Neuronal stem cell (in vitro differentiated cells): Measurements from ENCODE around the gene KREMEN1.

Source experiments
- DNase-seq: peaks from one replicate; pipeline ENCODE4 v3.0.0-alpha.2; 2013; ENCODE audit warnings: low spot score
- H2AFZ ChIP-seq: one replicate; pipeline ENCODE4 v1.6.1; 2013; ENCODE audit warnings: mild to moderate bottlenecking, low read length, inconsistent platforms
- H2AK5ac ChIP-seq: 2 replicates; pipeline ENCODE4 v1.6.1; 2013; ENCODE audit warnings: low read depth, mild to moderate bottlenecking, inconsistent platforms, low read length, moderate library complexity, mixed read lengths
- H2BK120ac ChIP-seq: 2 replicates; pipeline ENCODE4 v1.6.1; 2013; ENCODE audit warnings: low read depth, mild to moderate bottlenecking, inconsistent platforms, low read length, moderate library complexity, mixed read lengths
- H2BK12ac ChIP-seq: one replicate; pipeline ENCODE4 v1.6.1; 2013; ENCODE audit warnings: low read length, inconsistent platforms
- H2BK15ac ChIP-seq: 2 replicates; pipeline ENCODE4 v1.6.1; 2013; ENCODE audit warnings: mild to moderate bottlenecking, low read length, inconsistent platforms, mixed read lengths
- H2BK5ac ChIP-seq: one replicate; pipeline ENCODE4 v1.6.1; 2013; ENCODE audit warnings: inconsistent platforms, mild to moderate bottlenecking, low read length, moderate library complexity
- H3K14ac ChIP-seq: one replicate; pipeline ENCODE4 v1.6.1; 2013; ENCODE audit warnings: low read length, inconsistent platforms
- H3K18ac ChIP-seq: 2 replicates; pipeline ENCODE4 v1.6.1; 2013; ENCODE audit warnings: low read length, inconsistent platforms
- H3K23ac ChIP-seq: 2 replicates; pipeline ENCODE4 v1.6.1; 2013; ENCODE audit warnings: low read depth, mild to moderate bottlenecking, mixed read lengths, low read length, inconsistent platforms; ENCODE audit not compliant: poor library complexity
- H3K27ac ChIP-seq: replicated peaks from 3 replicates; pipeline ENCODE4 v1.5.1; 2013; ENCODE audit warnings: low read length, inconsistent platforms
- H3K27me3 ChIP-seq, 3 experiments: 2 replicates each; pipeline ENCODE4 v1.6.1; 2013; ENCODE audit warnings: low read length in 3 of 3, mild to moderate bottlenecking in 2 of 3, inconsistent platforms in 1 of 3, low read depth in 1 of 3, mixed read lengths in 1 of 3, moderate library complexity in 1 of 3; ENCODE audit not compliant: control insufficient read depth in 3 of 3, insufficient read depth in 3 of 3
- H3K36me3 ChIP-seq, 2 donors: replicated peaks in 1 of 2; 2 replicates each; pipeline ENCODE4 v1.6.1; 2013; ENCODE audit warnings: low read length in 2 of 2; ENCODE audit not compliant: control insufficient read depth in 2 of 2, insufficient read depth in 2 of 2
- H3K4ac ChIP-seq: 2 replicates; pipeline ENCODE4 v1.6.1; 2013; ENCODE audit warnings: inconsistent platforms, mild to moderate bottlenecking, low read length, moderate library complexity
- H3K4me1 ChIP-seq, 2 donors: 1 replicate in 1 of 2; 2 replicates in 1 of 2; pipeline ENCODE4 v1.6.1; 2013; ENCODE audit warnings: low read length in 2 of 2, low read depth in 1 of 2; ENCODE audit not compliant: control insufficient read depth in 2 of 2, insufficient read depth in 1 of 2
- H3K4me2 ChIP-seq: one replicate; pipeline ENCODE4 v1.6.1; 2013; ENCODE audit warnings: mild to moderate bottlenecking, low read length, inconsistent platforms; ENCODE audit not compliant: insufficient read depth, poor library complexity, severe bottlenecking
- H3K4me3 ChIP-seq, 2 donors: 2 replicates each; pipeline ENCODE4 v1.5.1; 2013; ENCODE audit warnings: low read length in 2 of 2, mild to moderate bottlenecking in 2 of 2, inconsistent platforms in 1 of 2, moderate library complexity in 1 of 2
- H3K79me1 ChIP-seq: one replicate; pipeline ENCODE4 v1.6.1; 2013; ENCODE audit warnings: low read depth, mild to moderate bottlenecking, inconsistent platforms, low read length, moderate library complexity
- H3K9ac ChIP-seq: one replicate; pipeline ENCODE4 v1.6.1; 2013; ENCODE audit warnings: mild to moderate bottlenecking, low read depth, low read length, inconsistent platforms; ENCODE audit not compliant: poor library complexity
- H3K9me3 ChIP-seq, 2 donors: replicated peaks in 1 of 2; 2 replicates each; pipeline versions ENCODE3 to v1.6.1; 2013; ENCODE audit warnings: low read length in 2 of 2, mild to moderate bottlenecking in 2 of 2, inconsistent platforms in 1 of 2, low read depth in 1 of 2, mixed read lengths in 1 of 2, moderate library complexity in 1 of 2; ENCODE audit not compliant: control insufficient read depth in 2 of 2, insufficient read depth in 1 of 2
- H4K8ac ChIP-seq: one replicate; pipeline ENCODE4 v1.6.1; 2013; ENCODE audit warnings: low read depth, mild to moderate bottlenecking, inconsistent platforms, low read length, moderate library complexity
- H4K91ac ChIP-seq: one replicate; pipeline ENCODE4 v1.6.1; 2013; ENCODE audit warnings: low read length, low read depth, mild to moderate bottlenecking, inconsistent platforms; ENCODE audit not compliant: poor library complexity
- WGBS, 2 donors: extraction: QIAGEN DNeasy Blood & Tissue Kit; methylation state at CpG; one replicate each; pipeline ENCODE4 v1.1.7; 2013; ENCODE audit warnings: missing lambda C conversion rate in 2 of 2, mixed read lengths in 1 of 2; ENCODE audit not compliant: insufficient read length in 2 of 2, insufficient replicate concordance in 1 of 2; ENCODE audit errors: extremely low coverage in 2 of 2; 5-methylcytosine and 5-hydroxymethylcytosine counted together

KREMEN1 gene

DNA sequence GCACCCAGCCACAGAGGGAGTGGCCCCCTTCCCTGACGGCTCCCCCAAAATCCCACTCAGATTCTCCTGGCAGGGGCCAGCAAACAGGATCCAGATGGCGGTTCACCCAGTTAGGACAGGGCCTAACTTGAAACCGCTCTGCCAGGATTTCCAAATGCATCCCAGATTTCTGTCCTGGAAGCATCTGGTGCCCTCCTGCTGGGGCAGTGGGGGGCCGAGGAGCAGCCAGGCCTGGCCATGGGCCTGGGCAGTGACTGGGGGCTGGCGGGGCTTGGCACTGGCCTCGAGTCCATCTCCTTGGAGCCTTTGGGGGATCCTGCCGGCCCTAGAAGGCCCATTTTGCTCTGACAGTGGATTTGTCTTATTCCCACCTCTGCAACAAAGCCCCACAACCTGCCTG is 115.0 kb downstream of the KREMEN1 start:
- Histone ChIP-seq H2AK5ac (no peak overlapping the region), H3K27ac (no peak overlapping the region), H3K9me3 (no peaks in the 10 kb centered on the region), H4K91ac (no peak overlapping the region), H4K8ac (no peak overlapping the region), H2BK12ac (no peak overlapping the region), H2AFZ (peak overlapping the region; percentile 33), H3K36me3 (no peaks in the 10 kb centered on the region), H3K4ac (no peak overlapping the region), H3K4me2 (no peak overlapping the region), H2BK15ac (peak overlapping the region; percentile 14), H2BK120ac (no peak overlapping the region), H3K23ac (no peak overlapping the region), H3K9ac (no peak overlapping the region), H3K27me3 (no peaks in the 10 kb centered on the region), H3K18ac (no peak overlapping the region), H3K14ac (no peak overlapping the region), H3K4me1 (peaks cover 0 to 5% of the 10 kb centered on the region in 2 donors), H2BK5ac (no peak overlapping the region), H3K4me3 (no peak overlapping the region), H3K79me1 (no peaks in the 10 kb centered on the region)
- no peak for DNase-seq
- WGBS, 2 donors: no CpG with 5 or more reads among the region's 7 CpGs

DNA sequence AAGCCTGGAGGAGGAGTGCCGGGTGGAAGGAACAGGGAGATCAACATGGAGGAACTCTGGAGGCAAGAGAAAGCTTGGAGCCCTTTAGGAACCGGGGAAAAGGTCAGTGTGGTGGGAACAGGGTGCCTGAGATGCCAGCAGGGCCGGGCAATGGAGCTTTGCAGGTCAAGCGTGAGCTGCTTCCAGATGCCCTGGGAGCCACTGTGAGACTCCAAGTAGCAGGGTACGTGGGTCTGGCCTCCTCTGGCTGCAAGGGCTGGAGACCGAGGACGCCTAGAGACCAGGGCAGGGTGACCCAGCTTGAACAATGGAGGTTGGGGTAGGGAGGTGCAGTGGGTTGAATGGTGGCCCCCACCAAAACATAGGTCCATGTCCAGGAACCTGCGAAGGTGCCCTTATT is 117.2 kb downstream of the KREMEN1 start:
- Histone ChIP-seq H3K9me3 (no peaks in the 10 kb centered on the region), H3K23ac (no peak overlapping the region), H2BK5ac (no peak overlapping the region), H4K91ac (no peak overlapping the region), H2AK5ac (peak overlapping the region; percentile 54), H2BK120ac (peak overlapping the region; percentile 39), H3K14ac (no peak overlapping the region), H3K4me3 (no peak overlapping the region), H3K79me1 (no peaks in the 10 kb centered on the region), H3K4me1 (peaks cover under 1 to 3% of the 10 kb centered on the region in 2 donors), H3K4ac (no peak overlapping the region), H3K18ac (peak overlapping the region; percentile 84), H2BK12ac (no peak overlapping the region), H2BK15ac (no peak overlapping the region), H3K9ac (no peak overlapping the region), H3K27ac (no peak overlapping the region), H2AFZ (no peak overlapping the region), H3K4me2 (no peak overlapping the region), H4K8ac (no peak overlapping the region), H3K27me3 (no peaks in the 10 kb centered on the region), H3K36me3 (no peaks in the 10 kb centered on the region)
- WGBS, 2 donors: no CpG with 5 or more reads among the region's 8 CpGs
- no peak for DNase-seq

DNA sequence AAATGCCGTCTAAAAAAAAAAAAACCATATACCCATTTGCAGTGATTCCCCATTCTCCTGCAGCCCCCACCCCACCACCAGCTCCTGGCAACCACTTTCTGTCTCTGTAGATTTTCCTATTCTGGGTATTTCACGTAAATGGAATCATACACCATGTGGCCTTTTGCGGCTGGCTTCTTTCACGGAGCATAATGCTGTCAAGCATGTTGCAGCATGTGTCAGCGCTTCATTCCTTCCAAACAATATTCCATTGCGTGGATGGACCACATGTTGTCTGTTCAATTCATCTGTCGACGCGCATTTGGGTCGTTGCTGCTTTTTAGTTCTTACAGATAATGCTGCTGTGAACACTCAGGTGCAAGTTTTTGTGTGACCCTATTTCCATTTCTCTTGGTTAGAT is 118.1 kb downstream of the KREMEN1 start:
- Histone ChIP-seq H4K91ac (no peak overlapping the region), H3K27ac (no peak overlapping the region), H3K23ac (no peak overlapping the region), H3K4me2 (no peak overlapping the region), H3K36me3 (no peaks in the 10 kb centered on the region), H3K4me3 (no peak overlapping the region), H2BK12ac (no peak overlapping the region), H3K4me1 (peaks cover 7 to 9% of the 10 kb centered on the region in 2 donors), H4K8ac (no peak overlapping the region), H3K18ac (no peak overlapping the region), H2AFZ (no peak overlapping the region), H3K4ac (no peak overlapping the region), H3K9ac (no peak overlapping the region), H3K27me3 (no peaks in the 10 kb centered on the region), H2BK15ac (no peak overlapping the region), H3K14ac (no peak overlapping the region), H2BK120ac (no peak overlapping the region), H3K79me1 (no peaks in the 10 kb centered on the region), H3K9me3 (no peaks in the 10 kb centered on the region), H2AK5ac (no peak overlapping the region), H2BK5ac (no peak overlapping the region)
- DNase-seq: no peak
- WGBS, 2 donors: no CpG with 5 or more reads among the region's 10 CpGs

DNA sequence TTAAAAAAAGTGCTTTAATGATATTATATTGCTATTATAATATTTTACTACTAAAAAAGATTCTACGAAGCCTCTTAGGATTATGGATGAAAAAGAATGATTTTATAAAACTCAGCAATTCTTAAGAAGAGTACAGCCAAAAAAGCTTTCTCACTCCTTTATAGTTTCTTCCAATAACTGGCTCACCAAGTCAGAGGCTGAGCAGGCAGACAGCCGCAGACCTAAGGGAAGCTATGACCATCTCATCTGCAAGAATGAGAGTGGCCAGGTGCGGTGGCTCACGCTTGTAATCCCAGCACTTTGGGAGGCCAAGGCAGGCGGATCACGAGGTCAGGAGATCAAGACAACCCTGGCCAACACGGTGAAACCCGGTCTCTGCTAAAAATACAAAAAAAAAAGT is 120.2 kb downstream of the KREMEN1 start:
- Histone ChIP-seq H3K4me3 (no peak overlapping the region), H3K36me3 (no peaks in the 10 kb centered on the region), H3K9ac (no peak overlapping the region), H3K27me3 (no peaks in the 10 kb centered on the region), H3K23ac (no peak overlapping the region), H3K79me1 (no peaks in the 10 kb centered on the region), H3K27ac (no peak overlapping the region), H3K4me2 (no peak overlapping the region), H2AFZ (no peak overlapping the region), H3K4me1 (peaks cover 7 to 14% of the 10 kb centered on the region in 2 donors), H2BK15ac (no peak overlapping the region), H4K91ac (no peak overlapping the region), H3K9me3 (no peaks in the 10 kb centered on the region), H3K4ac (no peak overlapping the region), H2BK120ac (no peak overlapping the region), H4K8ac (no peak overlapping the region), H2BK5ac (no peak overlapping the region), H2BK12ac (no peak overlapping the region), H2AK5ac (no peak overlapping the region), H3K14ac (no peak overlapping the region), H3K18ac (no peak overlapping the region)
- no CpG with 5 or more reads among the region's 8 CpGs for WGBS, 2 donors
- no peak for DNase-seq
